T1000 (cell line): ENCODE results near the gene BTBD16.

Experiments used
- DNase-seq: peaks from one replicate; lab custom pipeline; 2025; ENCODE audit warnings: mixed read lengths; lab: John Stamatoyannopoulos, UW

Gene BTBD16

DNA sequence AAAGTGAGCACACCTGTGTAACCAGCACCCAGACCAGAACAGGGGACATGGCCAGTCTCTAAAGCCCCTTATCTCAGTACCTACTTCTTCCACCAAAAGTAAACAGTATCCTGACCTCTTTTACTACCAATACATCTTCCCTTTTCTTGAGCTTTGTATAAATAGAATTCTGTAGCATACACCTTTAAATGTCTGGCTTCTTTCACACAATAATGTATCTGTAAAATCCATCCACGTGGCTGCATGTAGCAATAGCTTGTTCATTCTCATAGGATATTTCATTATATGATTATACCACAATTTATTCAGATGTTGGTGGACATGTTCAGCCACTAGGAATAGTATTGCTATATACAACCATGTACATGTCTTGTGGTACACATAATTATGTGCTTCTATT is 40.6 kb downstream of the BTBD16 start:
- no peak for DNase-seq

DNA sequence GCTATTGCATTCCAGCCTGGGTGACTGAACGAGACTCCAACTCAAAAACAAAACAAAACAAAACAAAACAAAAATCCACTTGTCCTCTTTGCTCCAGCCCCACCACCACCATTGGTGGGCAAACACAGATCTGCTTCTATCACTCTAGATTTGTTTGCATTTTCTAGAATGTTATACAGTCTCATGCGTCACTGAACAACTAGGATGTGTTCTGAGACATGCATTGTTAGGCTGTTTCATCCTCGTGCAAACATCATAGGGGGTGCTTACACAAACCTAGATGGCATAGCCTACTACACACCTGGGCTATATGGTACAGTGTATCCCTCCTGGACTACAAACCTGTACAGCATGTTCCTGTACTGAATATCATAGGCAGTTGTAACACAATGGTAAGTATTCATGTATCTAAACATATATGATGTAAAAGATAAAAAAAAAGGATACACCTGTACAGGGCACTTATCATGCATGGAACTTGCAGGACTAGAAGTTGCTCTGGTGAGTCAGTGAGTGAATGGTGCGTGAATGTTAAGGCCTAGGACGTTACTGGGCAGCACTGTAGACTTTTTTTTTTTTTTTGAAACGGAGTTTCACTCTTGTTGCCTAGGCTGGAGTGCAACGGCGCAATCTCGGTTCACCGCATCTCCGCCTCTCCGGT is 45.3 kb downstream of the BTBD16 start:
- DNase-seq = no peak

- DNase-seq = no peak
These were observed 50.9 kb downstream of the BTBD16 start for GRCh38 chr10:122321960-122322359.

GRCh38 chr10:122323189-122323588 is 52.1 kb downstream of the BTBD16 start:
- DNase-seq = no peak

- no peak for DNase-seq
These were observed 53.0 kb downstream of the BTBD16 start for GRCh38 chr10:122323941-122324675.

DNA sequence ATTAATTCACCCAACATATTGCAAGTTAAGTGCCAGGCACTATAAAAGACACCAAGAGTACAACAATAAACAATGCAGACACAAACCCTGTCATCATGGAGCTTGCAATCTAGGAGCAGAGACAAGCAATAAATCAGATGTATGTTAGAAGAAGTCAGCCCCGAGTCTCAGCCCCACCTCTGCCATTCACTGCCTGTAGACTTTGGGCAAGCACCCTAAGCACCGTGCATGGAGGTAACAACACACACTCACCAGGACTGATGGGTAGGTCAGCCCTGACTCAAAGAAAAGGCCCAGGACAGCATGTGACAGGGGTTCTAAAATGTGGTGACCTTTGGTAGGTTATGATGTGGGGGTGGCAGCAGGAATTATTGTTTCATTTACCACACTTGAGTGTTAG is 54.1 kb downstream of the BTBD16 start:
- no peak for DNase-seq

GRCh38 chr10:122326385-122326784 is 55.3 kb downstream of the BTBD16 start:
- DNase-seq = no peak

DNA sequence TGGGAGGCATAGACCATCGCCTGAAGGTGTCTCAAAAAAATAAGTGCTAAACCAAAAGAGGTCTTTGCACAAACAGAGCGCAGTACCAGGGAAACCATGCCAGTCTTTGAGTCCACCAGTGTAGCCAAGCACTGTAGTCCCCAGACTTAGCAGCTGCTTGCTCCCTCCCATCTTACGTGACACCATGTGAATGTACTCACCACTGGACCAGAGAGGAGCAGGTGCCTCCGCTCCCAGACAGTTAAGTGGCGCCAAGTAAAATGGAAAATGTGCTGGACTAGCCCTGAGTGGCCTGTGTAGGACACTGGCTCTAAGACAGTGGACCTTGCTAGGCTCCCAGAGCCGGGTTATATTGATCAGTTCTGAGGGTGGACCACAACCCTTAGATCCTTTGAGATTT is 55.7 kb downstream of the BTBD16 start:
- DNase-seq = no peak

DNA sequence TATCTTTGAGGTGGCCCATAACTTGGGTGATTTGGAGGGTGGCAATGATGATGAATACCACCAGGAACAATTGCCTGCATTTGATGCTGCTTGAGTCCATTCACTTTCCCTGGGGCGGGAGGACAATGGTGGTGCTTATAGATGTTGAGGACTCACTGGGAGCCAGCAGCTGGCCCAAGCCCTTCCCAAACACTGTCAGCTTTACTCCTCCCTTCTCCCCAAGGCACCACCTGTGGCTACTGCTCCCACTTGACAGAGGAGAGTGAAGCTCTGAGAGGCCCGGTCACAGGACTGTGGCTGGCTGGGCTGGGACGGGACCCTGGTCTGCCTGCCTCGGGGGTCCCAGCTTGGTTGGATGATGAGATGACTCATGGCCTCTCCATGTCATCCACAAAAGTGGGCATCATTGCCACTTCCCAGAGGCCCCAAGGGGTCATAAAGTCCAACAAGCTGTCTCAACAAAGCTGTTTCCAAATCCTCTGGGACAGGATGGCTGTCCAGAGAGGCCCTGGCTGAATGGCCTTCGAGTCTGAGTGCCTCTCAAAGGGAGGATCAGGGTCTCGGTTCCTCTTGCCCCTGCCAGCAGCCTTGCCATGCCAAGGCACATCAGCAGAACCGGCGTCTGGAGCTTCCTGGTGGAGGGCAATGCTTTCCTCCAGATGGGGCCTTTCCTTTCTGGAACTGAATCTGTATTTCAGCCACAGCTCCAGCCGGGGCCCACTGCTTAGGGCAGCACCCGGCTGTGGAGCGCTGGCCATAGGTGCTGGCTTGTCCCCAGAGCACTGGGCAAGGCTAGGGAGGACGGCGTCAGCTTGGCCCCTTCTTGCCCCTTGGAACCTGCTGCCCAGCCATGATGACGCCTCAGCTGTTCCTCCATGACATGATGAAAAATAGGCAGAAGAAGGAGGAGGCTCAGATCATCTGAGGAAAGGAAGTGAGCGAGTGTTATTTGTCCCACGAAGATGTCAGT is 56.4 kb downstream of the BTBD16 start:
- no peak for DNase-seq

GRCh38 chr10:122328676-122329075 is 57.6 kb downstream of the BTBD16 start:
- no peak for DNase-seq

DNA sequence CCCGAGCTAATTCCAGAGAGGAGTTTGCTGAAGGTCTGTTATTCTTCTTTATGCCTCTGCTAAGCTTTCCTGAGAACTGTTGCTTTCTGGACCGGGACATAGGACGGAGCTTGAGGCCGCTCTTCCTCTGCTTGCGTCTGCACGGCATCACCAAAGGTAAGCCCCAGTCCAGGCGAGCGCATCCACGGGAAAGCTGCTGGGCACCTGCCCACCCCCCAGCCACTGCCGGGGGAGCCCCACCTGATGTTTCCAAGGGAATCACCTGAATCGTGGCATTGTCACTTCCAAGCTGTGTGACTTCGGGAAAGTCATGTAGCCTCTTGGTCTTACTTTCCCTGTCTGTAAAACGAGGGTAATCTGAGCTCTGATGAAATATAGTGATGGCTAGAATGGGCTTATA is 58.3 kb downstream of the BTBD16 start:
- no peak for DNase-seq

GRCh38 chr10:122331100-122331499 is 60.0 kb downstream of the BTBD16 start:
- DNase-seq = no peak

- DNase-seq = no peak
These were observed 60.7 kb downstream of the BTBD16 start for GRCh38 chr10:122331615-122332446.

GRCh38 chr10:122333037-122333436 is 61.9 kb downstream of the BTBD16 start:
- no peak for DNase-seq

- no peak for DNase-seq
These were observed 65.2 kb downstream of the BTBD16 start for GRCh38 chr10:122336332-122336731.

- DNase-seq = no peak
These were observed 65.9 kb downstream of the BTBD16 start for GRCh38 chr10:122336961-122337360.

GRCh38 chr10:122338609-122339441 is 67.7 kb downstream of the BTBD16 start:
- no peak for DNase-seq

- no peak for DNase-seq
These were observed 70.2 kb downstream of the BTBD16 start for GRCh38 chr10:122341141-122341810.

GRCh38 chr10:122342293-122343134 is 71.4 kb downstream of the BTBD16 start:
- no peak for DNase-seq
